GM12878 (cell line): Measurements from ENCODE around the gene SOX2. TPM values are rescaled to one million over a fixed set of nuclear protein-coding genes. Genes with fewer than 3 reads are reported as not detected.

ENCODE experiments used
- ATAC-seq: fragments of 200-7000 bp; cut with Tn5 transposase; 3 replicates; pipeline ENCODE4 v1.9.1; 2020; ENCODE audit warnings: mild to moderate bottlenecking, moderate library complexity
- BruUV-seq: library from RNA; stranded (reverse); fragments of 400-500 nt; replicated peaks from 2 replicates; lab custom pipeline; 2021; lab: Mats Ljungman, UMichigan
- CTCF ChIA-PET: fragments of 300-600 bp; sonication (Branson Sonifier 250); formaldehyde crosslinking; extraction: SDS; loops from one replicate; lab custom pipeline; 2021; ENCODE audit warnings: inconsistent platforms; lab: Yijun Ruan, JAX
- POLR2A ChIA-PET: fragments of 350-600 bp; formaldehyde crosslinking; extraction: SDS; loops from one replicate; lab custom pipeline; 2021; ENCODE audit warnings: inconsistent platforms; lab: Charles Lee
- RAD21 ChIA-PET: fragments of 300-600 bp; sonication (Branson Sonifier 250); formaldehyde crosslinking; loops from one replicate; lab custom pipeline; 2023; ENCODE audit warnings: antibody characterized with exemption; ENCODE audit not compliant: unreplicated experiment; lab: Charles Lee
- SMC1A ChIA-PET: fragments of 300-600 bp; sonication (Branson Sonifier 250); formaldehyde crosslinking; loops from one replicate; lab custom pipeline; 2023; ENCODE audit not compliant: unreplicated experiment, uncharacterized antibody; lab: Charles Lee
- DNase-seq: peaks from one replicate; pipeline ENCODE4 v3.0.0-alpha.2; 2011; ENCODE audit warnings: low read depth, low spot score
- FAIRE-seq: peaks from 3 replicates; lab custom pipeline; 2011; peaks lifted over from hg19 to GRCh38; lab: Jason Lieb, UNC
- H2AFZ ChIP-seq: 2 replicates; pipeline ENCODE4 v1.6.0; 2011; ENCODE audit warnings: low read depth, low read length, control low read depth; ENCODE audit not compliant: control insufficient read depth
- H3K27ac ChIP-seq: 2 replicates; pipeline ENCODE4 v1.5.1; 2011; ENCODE audit warnings: control low read depth; ENCODE audit not compliant: control insufficient read depth, insufficient read depth
- H3K27me3 ChIP-seq, 2 experiments: replicated peaks in 1 of 2; 2 replicates each; pipeline versions ENCODE4 v1.6.0 to v1.6.1; 2011; ENCODE audit warnings: low read length in 1 of 2; ENCODE audit not compliant: control insufficient read depth in 2 of 2, insufficient read depth in 2 of 2
- H3K36me3 ChIP-seq, 2 experiments: 2 replicates each; pipeline ENCODE4 v1.5.1; 2011; ENCODE audit warnings: low read length in 1 of 2; ENCODE audit not compliant: control insufficient read depth in 2 of 2, insufficient read depth in 2 of 2
- H3K4me1 ChIP-seq: 2 replicates; pipeline ENCODE4 v1.6.1; 2011; ENCODE audit warnings: mild to moderate bottlenecking, low read length, moderate library complexity, mixed read lengths; ENCODE audit not compliant: control insufficient read depth, insufficient read depth
- H3K4me2 ChIP-seq: 2 replicates; pipeline ENCODE4 v1.6.0; 2011; ENCODE audit warnings: control low read depth; ENCODE audit not compliant: control insufficient read depth, insufficient read depth
- H3K4me3 ChIP-seq: fragments of 200-600 bp; sonication (generic); 2 replicates; pipeline ENCODE4 v1.5.1; 2016
- H3K79me2 ChIP-seq: 2 replicates; pipeline ENCODE4 v1.6.0; 2011; ENCODE audit warnings: low read length; ENCODE audit not compliant: control insufficient read depth, insufficient read depth
- H3K9ac ChIP-seq: 2 replicates; pipeline ENCODE4 v1.8.0; 2011; ENCODE audit warnings: low read length, control low read depth, mixed read lengths; ENCODE audit not compliant: control insufficient read depth, insufficient read depth
- H3K9me3 ChIP-seq: replicated peaks from 3 replicates; pipeline ENCODE4 v1.5.1; 2011; ENCODE audit warnings: mild to moderate bottlenecking, low read length; ENCODE audit not compliant: control insufficient read depth, insufficient read depth
- H4K20me1 ChIP-seq: 2 replicates; pipeline ENCODE4 v1.6.0; 2011; ENCODE audit not compliant: control insufficient read depth, insufficient read depth
- ASH2L ChIP-seq: fragments of 300-600, 200-600 bp; sonication (generic); IDR thresholded peaks from 2 replicates; pipeline ENCODE4 v1.6.1; 2017; ENCODE audit warnings: low read depth, mild to moderate bottlenecking, borderline replicate concordance
- BACH1 ChIP-seq: fragments of 450-650 bp; IDR thresholded peaks from 2 replicates; pipeline ENCODE4 v1.6.1; 2017; ENCODE audit warnings: mild to moderate bottlenecking, borderline replicate concordance
- BHLHE40 ChIP-seq, 2 experiments: fragments of 450-650 bp in 1 of 2; IDR thresholded peaks; 2 replicates each; pipeline ENCODE4 v1.6.1; 2011 to 2017; ENCODE audit warnings: low read depth in 2 of 2, borderline replicate concordance in 1 of 2, improper control_type of control experiment in 1 of 2, low read length in 1 of 2, mild to moderate bottlenecking in 1 of 2
- CEBPB ChIP-seq, 2 experiments: fragments of 150-350 bp in 1 of 2; IDR thresholded peaks; 2 replicates each; pipeline ENCODE4 v1.6.1; 2012 to 2014; ENCODE audit warnings: low read depth in 2 of 2, low read length in 2 of 2, borderline replicate concordance in 1 of 2, inconsistent platforms in 1 of 2
- CREB1 ChIP-seq: IDR thresholded peaks from 2 replicates; pipeline ENCODE4 v1.6.1; 2012; ENCODE audit warnings: low read depth, mild to moderate bottlenecking, inconsistent platforms
- EP300 ChIP-seq, 2 experiments: fragments of 150-350 bp in 1 of 2; IDR thresholded peaks; 2 replicates each; pipeline ENCODE4 v1.6.1; 2011 to 2012; ENCODE audit warnings: low read depth in 2 of 2, low read length in 2 of 2, borderline replicate concordance in 1 of 2, improper control_type of control experiment in 1 of 2, inconsistent platforms in 1 of 2; ENCODE audit not compliant: control insufficient read depth in 1 of 2
- FOS ChIP-seq: IDR thresholded peaks from 3 replicates; pipeline ENCODE4 v1.6.1; 2011; ENCODE audit warnings: borderline replicate concordance; ENCODE audit not compliant: insufficient read length; ENCODE audit errors: extremely low read depth
- HDAC2 ChIP-seq: fragments of 200-600 bp; sonication (generic); IDR thresholded peaks from 2 replicates; pipeline ENCODE4 v1.6.1; 2017
- KAT2A ChIP-seq: conservative IDR thresholded peaks from 2 replicates; pipeline ENCODE4 v1.6.1; 2011; ENCODE audit warnings: low read depth, low read length; ENCODE audit not compliant: control insufficient read depth
- NBN ChIP-seq: fragments of 450-650 bp; IDR thresholded peaks from 2 replicates; pipeline ENCODE4 v1.6.1; 2016
- RBBP5 ChIP-seq: fragments of 200-600 bp; sonication (generic); conservative IDR thresholded peaks from 2 replicates; pipeline ENCODE4 v1.6.1; 2016
- RELA ChIP-seq: fragments of 450-650 bp; IDR thresholded peaks from 2 replicates; pipeline ENCODE4 v1.8.0; 2014; ENCODE audit warnings: borderline replicate concordance; ENCODE audit not compliant: partially characterized antibody
- RFX5 ChIP-seq: IDR thresholded peaks from 2 replicates; pipeline ENCODE4 v1.6.1; 2011; ENCODE audit warnings: low read depth, low read length, improper control_type of control experiment
- SMAD5 ChIP-seq: IDR thresholded peaks from 2 replicates; pipeline ENCODE4 v1.6.1; 2016; ENCODE audit warnings: antibody characterized with exemption, low read depth
- ZNF207 ChIP-seq: fragments of 450-650 bp; IDR thresholded peaks from 2 replicates; pipeline ENCODE4 v1.6.1; 2014; ENCODE audit warnings: antibody characterized with exemption, mild to moderate bottlenecking, borderline replicate concordance
- WGBS: methylation state at CpG from one replicate; pipeline ENCODE4 v1.1.6; 2016; ENCODE audit warnings: low lambda C conversion rate; ENCODE audit not compliant: insufficient replicate concordance, insufficient coverage; ENCODE audit errors: missing lambda C conversion rate; 5-methylcytosine and 5-hydroxymethylcytosine counted together
- in situ Hi-C: fragments of 300-500 bp; cut with MboI; formaldehyde crosslinking; loops from 9 replicates; pipeline ENCODE4 v1.14.3; 2018; ENCODE audit warnings: mixed read lengths
- intact Hi-C: fragments of 100-400 bp; cut with micrococcal nuclease; formaldehyde crosslinking; loops from one replicate; pipeline ENCODE4 v1.14.2; 2022; ENCODE audit not compliant: unreplicated experiment
- polyA plus RNA-seq, 11 experiments: library from polyadenylated mRNA; depleted of rRNA in 4 of 11; unstranded in 6 of 11; stranded (reverse) in 5 of 11; fragments of >200 nt; fragmentation: Nextera tagmentation in 4 of 11; fragmentation: Illumina TruSeq in 1 of 11; extraction: Ambion mirVana in 4 of 11; extraction: Trizol in 1 of 11; gene quantifications; 1 replicate in 1 of 11; 2 replicates in 10 of 11; pipeline versions ENCODE4 v1.2.1 to v1.2.3, GENCODE V29; 2011 to 2016; ENCODE audit warnings: inconsistent platforms in 2 of 11, missing spikeins in 2 of 11, low read depth in 1 of 11
- total RNA-seq, 4 experiments: library from RNA; depleted of rRNA in 3 of 4; stranded (reverse); fragments of >200 nt in 3 of 4; fragmentation: Illumina TruSeq in 1 of 4; extraction: Trizol in 1 of 4; gene quantifications; 2 replicates each; pipeline versions ENCODE4 v1.2.1 to v1.2.3, GENCODE V29; 2013 to 2021
- TF ChIP-seq, protein P1 (sequence below): IDR thresholded peaks from 2 replicates; pipeline ENCODE4 v1.6.1; 2012; ENCODE audit warnings: low read depth, low read length, improper control_type of control experiment

SOX2 gene
- total and polyA plus RNA-seq, 10 of the 15 experiments (the other 5 are each of a cell fraction or from before 2014, with no cell fraction given) = 0.06 to 0.10 (median 0.07) TPM; not detected in 6

GRCh38 chr3:181693280-181693679 is 18.4 kb upstream of the SOX2 start:
- no TSS peak for BruUV-seq
- TF ChIP-seq ZNF207 (no peak), EP300 (IDR thresholded peaks at IDR 0.05; ENCODE audit: borderline replicate concordance in 1 of 2, control insufficient read depth in 1 of 2, low read depth in 2 of 2, low read length in 2 of 2) (no peak)
- Histone ChIP-seq H2AFZ (no peak overlapping the region), H3K9me3 (no peaks in the 10 kb centered on the region), H4K20me1 (no peaks in the 10 kb centered on the region), H3K9ac (no peak overlapping the region), H3K4me2 (no peak overlapping the region), H3K27ac (no peak overlapping the region), H3K4me3 (no peak overlapping the region), H3K79me2 (no peaks in the 10 kb centered on the region), H3K36me3 (no peaks in the 10 kb centered on the region), H3K4me1 (no peaks in the 10 kb centered on the region), H3K27me3 (peaks cover 5 to 15% of the 10 kb centered on the region in 2 experiments)
- no peak for ATAC-seq
- RAD21 ChIA-PET = no interaction called here
- in situ Hi-C loops = loop anchor here (10.0 kb wide), 2 partner anchors 368 to 488 kb away; no protein-coding TSS in a partner anchor
- DNase-seq = no peak
- SMC1A ChIA-PET = no interaction called here
- CTCF ChIA-PET = interaction anchor here (0.9 to 6.0 kb wide), 2 partner anchors 8 to 15 kb away, joined by 4 to 36 read pairs; no protein-coding TSS in a partner anchor
- POLR2A ChIA-PET = no interaction called here
- intact Hi-C loops = no loop called here
- WGBS = 32% methylated on average over 1 of the region's 1 CpG
- no peak for FAIRE-seq

GRCh38 chr3:181694805-181695660 is 16.7 kb upstream of the SOX2 start:
- H3K27ac ChIP-seq = no peak overlapping the region
- H3K9ac ChIP-seq = no peak overlapping the region
- H4K20me1 ChIP-seq = no peaks in the 10 kb centered on the region
- in situ Hi-C loops (loop anchor here (10.0 kb wide), 2 partner anchors 370 to 490 kb away; no protein-coding TSS in a partner anchor), intact Hi-C loops (no loop called here)
- ChIA-PET POLR2A (no interaction called here), CTCF (no interaction called here), RAD21 (no interaction called here), SMC1A (no interaction called here)
- 42% methylated on average over 42 of the region's 53 CpGs for WGBS
- no peaks in the 10 kb centered on the region for H3K36me3 ChIP-seq
- no peak overlapping the region for H3K4me2 ChIP-seq
- FAIRE-seq (no peak), ATAC-seq (no peak; the same call in 2 of the 3 replicates), DNase-seq (no peak)
- H3K27me3 ChIP-seq = peaks cover 8 to 15% of the 10 kb centered on the region in 2 experiments
- H3K9me3 ChIP-seq = no peaks in the 10 kb centered on the region
- BruUV-seq = no TSS peak
- no peak overlapping the region for H2AFZ ChIP-seq
- H3K4me1 ChIP-seq = no peaks in the 10 kb centered on the region
- H3K79me2 ChIP-seq = no peaks in the 10 kb centered on the region
- no peak overlapping the region for H3K4me3 ChIP-seq
- TF ChIP-seq CEBPB (IDR thresholded peaks at IDR 0.05; ENCODE audit: borderline replicate concordance in 1 of 2, low read depth in 2 of 2, low read length in 2 of 2) (no peak), RFX5 (no peak), BHLHE40 (IDR thresholded peaks at IDR 0.05; ENCODE audit: borderline replicate concordance in 1 of 2, low read depth in 2 of 2, low read length in 1 of 2) (no peak), ASH2L (no peak), CREB1 (no peak), NBN (no peak), RELA (no peak), ZNF207 (no peak), SMAD5 (no peak), HDAC2 (no peak), RBBP5 (no peak), BACH1 (no peak), KAT2A (no peak), FOS (no peak)
- TF ChIP-seq, protein P1, sequence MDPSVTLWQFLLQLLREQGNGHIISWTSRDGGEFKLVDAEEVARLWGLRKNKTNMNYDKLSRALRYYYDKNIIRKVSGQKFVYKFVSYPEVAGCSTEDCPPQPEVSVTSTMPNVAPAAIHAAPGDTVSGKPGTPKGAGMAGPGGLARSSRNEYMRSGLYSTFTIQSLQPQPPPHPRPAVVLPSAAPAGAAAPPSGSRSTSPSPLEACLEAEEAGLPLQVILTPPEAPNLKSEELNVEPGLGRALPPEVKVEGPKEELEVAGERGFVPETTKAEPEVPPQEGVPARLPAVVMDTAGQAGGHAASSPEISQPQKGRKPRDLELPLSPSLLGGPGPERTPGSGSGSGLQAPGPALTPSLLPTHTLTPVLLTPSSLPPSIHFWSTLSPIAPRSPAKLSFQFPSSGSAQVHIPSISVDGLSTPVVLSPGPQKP = no peak
